GM12875 (cell line): Measurements from ENCODE around the gene CNST.

Source experiments
- H3K4me3 ChIP-seq: one replicate; pipeline ENCODE4 v1.5.1; 2011; ENCODE audit warnings: low read depth, low read length, control low read depth
- CTCF ChIP-seq: IDR thresholded peaks from 2 replicates; pipeline ENCODE4 v1.5.1; 2011; ENCODE audit warnings: low read depth, mild to moderate bottlenecking, control low read depth, inconsistent platforms, low read length, moderate library complexity, borderline replicate concordance; ENCODE audit not compliant: insufficient read depth

CNST gene

GRCh38 chr1:246608616-246609376, 42.5 kb downstream of the CNST start:
- TF ChIP-seq CTCF: no peak

GRCh38 chr1:246609632-246610031, 43.4 kb downstream of the CNST start:
- no peak overlapping the region for H3K4me3 ChIP-seq
- no peak for TF ChIP-seq CTCF

More at GRCh38 chr1:246608616-246609376, 42.5 kb downstream of the CNST start:
- H3K4me3 ChIP-seq: no peak overlapping the region

GRCh38 chr1:246613096-246613758, 47.0 kb downstream of the CNST start:
- no peak for TF ChIP-seq CTCF
- no peak overlapping the region for H3K4me3 ChIP-seq

GRCh38 chr1:246617156-246617555, 50.9 kb downstream of the CNST start:
- TF ChIP-seq CTCF: no peak

GRCh38 chr1:246617768-246618167, 51.5 kb downstream of the CNST start:
- H3K4me3 ChIP-seq: no peak overlapping the region
- TF ChIP-seq CTCF: no peak

More at GRCh38 chr1:246617156-246617555, 50.9 kb downstream of the CNST start:
- H3K4me3 ChIP-seq: no peak overlapping the region

GRCh38 chr1:246618240-246618808, 52.1 kb downstream of the CNST start:
- no peak for TF ChIP-seq CTCF

More at GRCh38 chr1:246618240-246618808, 52.1 kb downstream of the CNST start:
- no peak overlapping the region for H3K4me3 ChIP-seq
